HG03558 (cell line): Measurements from ENCODE around the gene SUSD6.

ENCODE experiments used
- ATAC-seq: cut with Tn5 transposase; IDR thresholded peaks from one replicate; pipeline ENCODE4 v1.9.1; 2021; ENCODE audit warnings: moderate number of reproducible peaks; ENCODE audit not compliant: unreplicated experiment; ENCODE audit errors: extremely low read depth

Gene SUSD6

GRCh38 chr14:69749956-69750355 is 138.6 kb downstream of the SUSD6 start:
- ATAC-seq: no peak

DNA sequence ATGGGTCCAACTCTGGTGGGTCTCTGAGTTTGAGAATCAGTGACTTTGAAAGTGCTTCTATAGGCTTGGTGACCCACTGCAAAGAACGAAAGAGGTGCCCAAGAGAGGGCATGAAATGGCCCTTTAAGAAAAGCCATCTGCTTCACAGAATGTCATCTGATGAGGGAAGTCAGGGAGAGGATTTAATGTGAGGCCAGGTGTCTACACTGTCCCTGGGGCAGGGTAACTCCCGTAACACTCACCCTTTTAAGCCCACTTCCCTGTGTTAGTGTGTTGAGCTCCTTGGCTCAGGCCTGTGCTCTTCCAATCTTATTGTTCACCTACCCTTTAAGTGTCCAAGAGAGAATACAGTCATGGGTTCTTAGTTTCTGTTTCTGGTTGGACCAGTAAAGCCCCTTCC is 139.1 kb downstream of the SUSD6 start:
- ATAC-seq: no peak

DNA sequence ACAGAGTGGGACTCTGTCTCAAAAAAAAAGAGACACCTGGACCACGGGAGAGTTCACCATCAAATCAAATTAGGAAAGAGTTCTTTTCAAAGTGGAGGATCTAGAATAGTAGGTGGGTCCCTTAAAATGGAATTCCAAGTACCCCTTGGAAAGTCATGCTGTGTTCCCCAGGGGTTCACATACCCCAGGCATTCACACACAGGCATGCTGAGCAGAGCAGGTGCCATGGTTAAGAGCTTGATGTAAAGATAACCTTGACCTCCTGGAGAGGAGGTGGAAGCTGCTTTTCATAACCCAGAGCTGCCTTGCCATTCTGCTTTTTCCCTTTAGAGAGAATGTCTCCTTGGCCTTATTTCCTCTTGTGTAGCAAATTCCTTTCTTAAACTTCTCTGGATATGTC is 141.4 kb downstream of the SUSD6 start:
- ATAC-seq: no peak

DNA sequence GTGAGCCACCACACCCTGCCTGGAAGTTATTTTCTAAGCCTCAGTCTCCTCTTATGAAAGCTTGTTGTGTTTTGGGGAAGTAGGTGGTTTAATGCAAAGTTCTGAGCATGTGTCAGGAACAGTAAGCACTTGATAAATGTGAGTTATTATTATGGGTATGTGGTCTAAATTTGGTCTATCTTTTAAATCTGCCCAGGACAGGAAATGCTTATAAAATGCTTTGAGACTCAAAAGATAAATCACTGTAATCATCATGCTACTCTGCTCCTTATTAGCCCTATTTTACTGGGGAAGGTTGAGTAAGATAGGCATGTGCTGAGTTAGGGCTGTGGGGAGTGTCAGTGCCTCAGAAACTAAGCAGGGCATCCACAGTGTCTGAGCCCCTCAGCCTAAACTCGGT is 142.5 kb downstream of the SUSD6 start:
- ATAC-seq: no peak

DNA sequence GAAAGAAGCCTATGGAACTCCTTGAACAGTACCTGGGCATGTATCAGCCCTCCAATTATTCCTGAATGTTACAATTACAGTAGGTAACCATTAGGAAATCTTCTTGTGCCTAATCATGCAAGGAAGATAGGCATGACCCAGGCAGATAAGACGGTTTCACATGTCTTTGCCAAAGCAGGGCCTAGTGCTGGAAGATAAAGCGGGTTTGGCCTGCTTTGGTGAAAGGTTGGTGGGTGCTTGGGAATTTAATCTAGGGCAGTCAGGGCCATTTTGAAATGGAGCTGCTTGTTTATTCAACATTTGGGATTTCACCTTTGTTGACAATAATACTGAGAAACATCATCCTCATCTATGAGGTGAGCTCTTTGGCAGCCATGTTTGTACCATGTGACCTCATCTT is 143.1 kb downstream of the SUSD6 start:
- no peak for ATAC-seq

GRCh38 chr14:69755296-69755695 is 143.9 kb downstream of the SUSD6 start:
- ATAC-seq: no peak

DNA sequence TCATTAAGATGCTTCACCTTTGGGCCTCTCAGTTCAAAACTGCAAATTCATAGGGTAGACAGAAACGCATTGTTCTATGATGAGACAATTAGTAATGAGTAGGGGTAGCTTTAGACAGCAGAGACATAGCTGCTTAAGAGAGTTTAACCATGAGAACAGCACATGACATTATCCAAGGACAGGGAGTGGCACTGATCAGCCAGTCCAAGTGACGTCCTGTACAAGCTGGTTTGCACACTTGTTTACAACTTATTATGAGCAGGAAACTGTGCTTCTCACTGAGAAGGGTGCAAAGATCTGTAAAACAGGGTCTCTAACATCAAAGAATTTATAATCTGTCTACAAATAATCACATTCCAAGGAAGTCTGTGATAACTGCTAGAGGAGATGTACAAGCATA is 144.4 kb downstream of the SUSD6 start:
- ATAC-seq: no peak

- no peak for ATAC-seq
These were observed 144.9 kb downstream of the SUSD6 start for GRCh38 chr14:69756298-69756697.

DNA sequence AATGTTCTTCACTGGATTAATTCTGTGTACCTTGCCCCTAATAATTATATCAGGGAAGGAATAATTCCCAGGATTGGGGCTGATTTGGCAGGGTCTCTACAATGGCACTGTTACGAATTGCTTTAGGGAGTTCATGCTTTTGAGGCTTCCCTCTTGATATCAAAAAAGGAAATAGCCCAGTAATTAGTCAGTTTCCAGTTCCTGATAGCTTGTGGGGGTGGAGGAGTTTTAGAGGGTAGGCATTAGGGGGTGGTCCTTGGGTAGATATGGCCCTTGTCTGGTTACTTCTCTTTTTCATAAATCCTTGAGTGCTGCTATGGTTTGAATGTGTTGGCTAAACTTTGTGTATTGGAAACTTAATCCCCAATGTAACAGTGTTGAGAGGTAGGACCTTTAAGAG is 149.4 kb downstream of the SUSD6 start:
- ATAC-seq: no peak

- ATAC-seq: no peak
These were observed 152.5 kb downstream of the SUSD6 start for GRCh38 chr14:69763761-69764510.
